HG03280 (cell line): ENCODE results near the gene DNMT3A.
A peak's percentile ranks its signal among the peaks of the same experiment; 100 is the strongest.

Experiments
- ATAC-seq: cut with Tn5 transposase; IDR thresholded peaks from one replicate; pipeline ENCODE4 v1.9.1; 2021; ENCODE audit warnings: mild to moderate bottlenecking, moderate library complexity; ENCODE audit not compliant: unreplicated experiment

DNMT3A gene

DNA sequence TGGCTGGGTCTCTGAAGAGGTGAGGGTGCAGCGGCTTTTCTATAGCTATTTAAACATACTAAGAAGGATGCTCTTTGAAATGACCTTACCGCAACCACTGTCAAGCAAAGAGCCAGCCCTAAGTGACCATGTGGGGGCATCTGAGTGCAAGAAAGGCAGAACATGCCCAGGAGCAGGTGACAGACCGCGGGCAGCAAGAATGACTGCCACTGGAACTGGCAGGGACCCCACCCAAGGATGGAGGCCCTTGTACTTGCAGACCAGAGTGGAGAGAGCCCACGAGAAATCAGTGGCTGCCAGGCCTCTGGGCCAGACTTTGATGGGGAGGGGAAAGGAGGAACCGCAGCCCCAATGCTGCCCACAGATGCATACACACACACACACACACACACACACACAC is 33.1 kb downstream of the DNMT3A start:
- ATAC-seq, result no peak

GRCh38 chr2:25307949-25308557 is 33.7 kb downstream of the DNMT3A start:
- no peak for ATAC-seq

GRCh38 chr2:25306777-25307368 is 34.9 kb downstream of the DNMT3A start:
- ATAC-seq, result no peak

DNA sequence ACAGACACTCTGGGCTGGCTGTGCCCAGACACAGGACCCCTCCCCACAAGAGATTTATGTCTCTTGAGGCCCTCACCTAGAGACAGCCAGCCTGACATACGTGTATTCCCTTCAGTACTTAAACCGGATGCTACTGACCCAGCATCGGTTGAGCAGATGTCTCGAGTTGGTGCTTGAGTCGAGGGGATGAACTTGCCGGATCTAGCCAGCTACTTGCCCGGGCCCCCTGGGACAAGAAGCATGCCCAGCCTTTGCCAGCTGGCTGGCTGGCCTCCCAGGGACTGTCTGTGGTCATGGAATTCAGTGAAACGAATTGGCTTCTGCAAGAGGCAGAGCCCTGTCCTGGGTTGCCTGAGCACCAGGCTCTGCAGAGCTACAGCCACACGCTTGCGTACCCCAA is 36.0 kb downstream of the DNMT3A start:
- ATAC-seq, result no peak

DNA sequence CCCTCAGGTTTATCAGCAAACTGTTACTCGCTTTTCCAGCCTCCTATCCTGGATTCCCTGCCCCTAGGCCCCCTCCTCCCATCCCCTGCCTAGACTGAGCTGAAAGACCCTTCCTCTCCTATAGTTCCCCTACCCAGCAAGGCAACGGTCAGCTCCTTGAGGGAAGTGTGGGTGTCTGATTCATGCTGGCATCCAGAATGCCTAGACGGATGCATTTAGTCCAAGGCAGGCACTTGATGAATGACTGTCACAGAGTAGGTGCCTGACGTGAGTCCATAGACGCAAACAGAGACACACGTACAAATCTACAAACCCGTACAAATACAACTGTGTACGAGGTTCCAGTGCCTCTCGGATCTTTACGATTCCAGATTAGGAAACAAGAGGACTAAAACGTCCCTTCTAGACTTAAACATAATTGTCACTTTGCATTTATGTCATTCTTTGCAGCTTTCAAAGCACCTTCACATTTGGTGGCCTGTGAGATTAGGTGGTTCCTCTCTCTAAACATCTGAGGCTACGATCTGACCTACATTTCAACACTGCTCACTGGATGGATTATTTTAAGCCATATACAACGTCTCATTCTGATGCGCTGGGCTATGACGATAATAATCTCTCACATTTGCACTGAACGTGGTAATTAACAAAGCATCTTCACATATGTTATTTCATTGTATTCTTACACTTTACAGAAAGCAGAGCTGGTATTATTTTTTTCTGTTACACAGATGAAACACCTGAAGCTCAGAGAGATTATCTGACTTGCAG is 36.7 kb downstream of the DNMT3A start:
- no peak for ATAC-seq

GRCh38 chr2:25304321-25304720 is 37.4 kb downstream of the DNMT3A start:
- ATAC-seq, result no peak

GRCh38 chr2:25303633-25304236 is 38.0 kb downstream of the DNMT3A start:
- ATAC-seq, result no peak

DNA sequence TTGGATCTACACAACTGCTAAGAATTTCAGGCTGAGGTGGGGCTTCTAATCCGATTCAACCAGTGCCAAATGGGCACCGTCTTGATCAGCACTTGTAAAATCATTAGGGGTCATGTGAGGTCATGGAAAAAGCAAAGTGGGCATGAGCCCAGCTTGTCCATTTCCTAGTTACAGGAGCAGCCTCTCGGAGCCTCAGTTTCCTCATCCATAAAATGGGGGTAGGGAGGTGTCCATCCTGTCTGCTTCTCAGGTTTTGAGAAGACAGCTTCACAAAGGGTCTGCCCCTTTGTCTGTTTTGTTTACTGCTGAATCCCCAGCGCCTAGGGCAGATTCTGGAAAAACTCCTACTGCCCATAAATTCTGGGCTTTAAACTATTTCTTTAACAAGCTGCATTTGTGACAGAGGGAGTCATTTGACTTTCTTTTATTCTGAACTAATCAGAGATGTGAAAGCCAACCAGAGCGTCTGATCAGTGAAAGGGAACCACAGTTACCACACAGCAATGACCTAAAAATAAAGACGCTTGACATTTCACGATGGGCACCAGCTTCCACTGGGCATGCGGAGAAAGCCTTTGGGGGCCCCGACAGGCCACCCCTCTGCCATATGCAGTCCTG is 38.9 kb downstream of the DNMT3A start:
- ATAC-seq, result no peak

DNA sequence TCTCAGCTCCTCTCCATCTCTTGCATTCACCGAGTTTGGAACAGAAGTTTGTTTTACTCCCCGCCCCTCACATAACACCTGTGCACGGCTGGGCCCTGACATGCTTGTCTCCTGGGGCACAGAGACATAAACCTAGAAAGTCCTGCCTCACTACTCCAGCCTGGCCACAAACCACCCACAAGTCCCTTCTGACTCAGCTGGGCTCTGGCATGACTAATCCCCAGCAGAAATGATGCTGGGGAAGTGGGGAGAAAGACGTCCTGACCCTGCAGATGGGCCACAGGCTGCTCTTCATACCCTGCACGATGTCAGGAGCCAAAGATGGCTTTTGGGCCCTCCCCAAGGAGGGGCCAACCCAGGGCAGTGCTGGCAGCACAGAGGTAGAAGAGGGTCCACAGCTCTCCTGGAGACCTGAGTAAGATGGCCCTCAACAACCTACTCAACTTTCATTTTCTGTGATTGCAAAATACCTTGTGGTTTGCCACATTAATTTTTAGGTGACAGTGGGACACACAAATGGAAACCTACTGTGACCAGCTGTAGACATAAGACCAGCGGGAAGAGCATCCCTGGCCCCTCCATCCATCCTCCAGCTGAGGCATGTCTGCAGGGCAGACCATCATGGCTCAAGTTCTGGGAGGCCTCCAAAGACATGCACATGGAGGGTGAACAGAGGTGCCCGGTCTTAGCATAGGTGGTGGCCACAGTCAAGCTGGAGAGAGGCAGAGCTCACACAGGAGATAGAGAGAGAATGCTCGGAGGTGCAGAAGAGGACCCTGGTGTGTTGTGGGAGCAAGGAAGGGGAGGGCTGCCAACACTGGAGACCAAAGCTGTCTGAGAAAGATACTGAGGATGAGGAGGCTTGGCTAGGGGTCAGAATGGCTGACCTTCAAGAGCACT is 40.0 kb downstream of the DNMT3A start:
- peak; percentile 91 for ATAC-seq

DNA sequence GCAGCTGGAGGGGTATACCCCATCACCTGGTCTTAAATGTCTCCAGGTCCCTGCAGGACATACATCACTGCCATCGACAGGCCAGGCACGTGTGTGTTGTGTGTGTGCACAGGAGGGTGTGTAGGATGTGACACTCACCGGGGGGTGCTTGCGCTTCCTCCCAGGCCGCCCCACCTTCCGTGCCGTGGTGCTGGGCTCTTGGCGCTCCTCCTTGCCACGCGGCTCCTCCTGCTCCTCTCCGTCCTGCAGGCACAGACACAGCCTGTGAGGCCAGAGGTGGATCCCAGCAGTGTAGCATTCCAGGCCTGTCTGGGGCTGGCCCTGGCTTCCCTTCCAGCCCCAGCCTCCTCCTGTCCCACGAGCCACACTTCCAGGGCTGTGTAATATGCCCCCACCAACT is 41.7 kb downstream of the DNMT3A start:
- no peak for ATAC-seq

DNA sequence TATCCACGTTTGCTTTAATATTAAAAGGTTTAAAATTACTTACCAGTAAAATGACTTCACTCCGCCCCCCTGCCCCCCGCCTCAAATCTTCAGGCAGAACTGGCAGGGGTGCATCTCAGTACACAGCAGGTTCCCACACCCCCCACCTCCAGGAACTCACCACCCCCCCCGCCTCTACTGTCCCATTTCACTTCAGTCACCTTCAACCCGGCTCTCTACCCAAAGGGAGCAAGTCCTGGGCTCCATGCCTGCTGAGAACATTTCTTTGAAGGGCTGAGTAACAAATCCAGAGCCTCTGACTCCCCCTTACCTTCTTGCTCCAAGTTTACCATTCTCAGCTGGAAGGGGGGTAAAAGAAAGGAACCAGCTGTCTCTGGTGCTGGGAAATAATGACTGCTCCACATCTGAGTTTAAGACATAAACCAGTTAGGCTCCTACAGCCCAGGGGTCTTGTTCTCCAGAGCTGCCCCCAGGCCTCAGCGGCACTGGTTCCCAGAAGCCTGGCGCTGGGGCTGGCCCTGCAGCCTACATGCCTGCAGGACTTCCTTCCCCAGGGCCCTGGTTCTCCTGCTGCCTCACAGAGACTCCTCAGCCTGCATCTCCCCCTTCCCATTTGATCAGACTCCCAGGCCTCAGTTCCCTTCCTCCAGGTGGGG is 42.8 kb downstream of the DNMT3A start:
- no peak for ATAC-seq

- ATAC-seq, result no peak
Observed at GRCh38 chr2:25297738-25298137, 44.0 kb downstream of the DNMT3A start.

GRCh38 chr2:25295621-25296020 is 46.1 kb downstream of the DNMT3A start:
- ATAC-seq, result no peak

DNA sequence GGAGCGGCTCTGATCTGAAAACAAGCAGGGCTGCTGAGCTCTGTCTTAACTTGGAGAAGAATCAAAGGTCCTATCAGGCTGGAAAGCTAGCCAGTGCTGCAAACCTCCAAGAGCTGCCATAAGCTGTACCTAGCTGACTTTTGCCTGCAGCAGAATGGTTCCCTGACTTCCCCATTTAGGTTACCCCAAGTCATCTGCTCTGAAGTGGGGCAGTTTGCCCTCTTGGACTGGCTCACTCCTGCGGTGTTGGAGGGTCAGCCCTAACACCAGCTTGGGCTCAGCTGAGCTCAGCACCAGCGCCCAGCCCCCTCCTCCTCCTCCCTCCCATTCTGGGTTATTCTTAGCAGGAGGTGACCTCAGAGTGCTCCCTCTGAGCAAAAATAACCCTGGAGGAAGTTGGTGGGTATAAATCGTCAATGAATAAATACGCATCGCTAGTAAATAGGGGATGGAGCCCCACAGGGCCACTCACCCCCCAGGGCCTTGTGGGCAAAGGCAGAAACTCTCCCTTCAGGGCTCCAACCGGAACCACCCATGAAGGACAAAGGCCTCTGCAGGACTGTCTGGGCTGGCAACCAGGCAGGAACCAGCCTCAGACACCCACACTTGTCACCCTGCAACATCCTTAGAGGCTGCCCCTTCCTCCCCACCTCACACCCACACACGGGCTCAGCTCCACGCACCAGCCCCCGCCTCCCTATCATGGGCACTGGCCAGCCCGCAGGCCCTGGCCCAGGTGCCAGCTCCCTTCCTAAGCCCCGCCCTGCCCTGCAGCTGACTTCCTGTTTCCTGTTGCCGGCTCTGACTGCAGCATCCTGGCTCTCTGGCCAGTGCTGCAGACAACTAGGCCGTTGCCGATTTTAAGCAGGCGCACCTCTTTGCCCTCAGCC is 46.9 kb downstream of the DNMT3A start:
- peak; percentile 92 for ATAC-seq

GRCh38 chr2:25293958-25294562 is 47.7 kb downstream of the DNMT3A start:
- no peak for ATAC-seq

GRCh38 chr2:25293145-25293544 is 48.6 kb downstream of the DNMT3A start:
- ATAC-seq, result no peak

- no peak for ATAC-seq
Observed at GRCh38 chr2:25292408-25292807, 49.3 kb downstream of the DNMT3A start.

GRCh38 chr2:25290811-25291495 is 50.8 kb downstream of the DNMT3A start:
- no peak for ATAC-seq
